ENCODE data around the gene KBTBD2.
A peak's percentile ranks its signal among the peaks of the same experiment; 100 is the strongest.
"Not testable (repeated sequence)": the region's sequence is repeated elsewhere in the genome, so short reads cannot be mapped to it uniquely, and the experiment has no call there.

KBTBD2 gene

DNA sequence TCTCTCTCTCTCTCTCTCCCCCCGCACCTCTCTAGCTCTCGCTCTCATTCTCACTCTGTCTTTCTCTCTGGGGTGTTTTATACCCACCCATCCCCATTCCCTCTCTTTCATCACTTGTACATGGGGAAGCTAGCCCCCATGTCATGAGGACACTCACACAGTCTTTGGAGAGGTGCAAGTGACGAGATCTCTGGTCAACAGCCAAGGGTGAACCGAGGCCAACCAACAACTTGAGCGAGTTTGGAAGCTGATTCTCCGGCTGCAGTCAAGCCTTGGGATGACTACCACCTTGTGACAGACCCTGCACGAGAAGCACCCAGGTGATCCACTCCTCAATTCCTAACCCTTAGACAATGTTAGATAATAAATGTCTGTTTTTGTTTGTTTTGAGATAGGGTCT, 10.1 kb upstream of the KBTBD2 start:
- H3K36me3 ChIP-seq (replicated peaks in 1 of 2; ENCODE audit: control insufficient read depth in 2 of 2, insufficient read depth in 2 of 2, low read length in 2 of 2) = no peaks in the 10 kb centered on the region

DNA sequence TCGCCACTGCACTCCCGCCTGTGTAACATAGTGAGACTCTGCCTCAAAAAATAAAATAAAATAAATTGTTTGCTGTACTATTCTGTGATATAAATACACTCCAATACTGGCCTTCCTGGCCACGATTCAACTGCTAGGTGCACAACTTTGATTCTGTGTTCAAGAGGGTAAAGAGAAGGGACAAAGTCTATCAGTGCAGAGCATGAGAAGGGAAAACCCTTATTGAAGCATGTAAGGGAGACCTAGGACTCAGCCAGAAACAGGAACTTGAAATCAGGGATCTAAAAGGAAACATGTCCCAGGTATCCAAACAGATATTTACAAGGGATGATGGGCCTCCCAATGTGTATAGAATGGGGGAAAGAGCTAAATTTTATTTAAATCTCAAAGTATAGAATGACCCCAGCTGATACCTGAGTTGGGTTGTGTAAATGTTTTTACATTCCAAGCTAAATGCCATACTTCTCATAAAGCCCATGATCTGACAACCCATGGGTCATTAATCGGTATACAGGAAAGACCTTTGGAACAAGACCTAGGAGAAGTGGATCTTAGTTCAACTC, 9.0 kb upstream of the KBTBD2 start:
- H4K8ac ChIP-seq (ENCODE audit: low read depth, low read length) = no peak overlapping the region
- no peak overlapping the region for H2BK120ac ChIP-seq (ENCODE audit: low read depth, low read length)
- H3K36me3 ChIP-seq (replicated peaks in 1 of 2; ENCODE audit: control insufficient read depth in 2 of 2, insufficient read depth in 2 of 2, low read length in 2 of 2) = no peaks in the 10 kb centered on the region
- H4K91ac ChIP-seq (ENCODE audit: low read depth, low read length, poor library complexity) = no peak overlapping the region
- H3K18ac ChIP-seq (ENCODE audit: low read length) = no peak overlapping the region
- no peak overlapping the region for H2BK5ac ChIP-seq (ENCODE audit: low read length)
- H3K4me3 ChIP-seq (ENCODE audit: low read length in 2 of 2) = no peak overlapping the region
- H3K27me3 ChIP-seq (ENCODE audit: control insufficient read depth in 3 of 3, insufficient read depth in 3 of 3, low read depth in 1 of 3, low read length in 3 of 3) = no peaks in the 10 kb centered on the region
- H2BK12ac ChIP-seq (ENCODE audit: low read length) = no peak overlapping the region
- H3K79me1 ChIP-seq (ENCODE audit: low read depth, low read length) = no peaks in the 10 kb centered on the region
- no peak overlapping the region for H3K27ac ChIP-seq (replicated peaks; ENCODE audit: low read length)
- H2AK5ac ChIP-seq (ENCODE audit: low read depth, low read length) = no peak overlapping the region
- no CpG with 5 or more reads among the region's 4 CpGs for WGBS, 2 donors (ENCODE audit: extremely low coverage in 2 of 2, insufficient read length in 2 of 2, insufficient replicate concordance in 1 of 2)
- peaks cover 0 to 4% of the 10 kb centered on the region in 2 donors for H3K4me1 ChIP-seq (ENCODE audit: control insufficient read depth in 2 of 2, insufficient read depth in 1 of 2, low read depth in 1 of 2, low read length in 2 of 2)
- no peak overlapping the region for H3K9ac ChIP-seq (ENCODE audit: low read depth, low read length, poor library complexity)
- H2AFZ ChIP-seq (ENCODE audit: low read length) = no peak overlapping the region
- H3K14ac ChIP-seq (ENCODE audit: low read length) = no peak overlapping the region
- H3K9me3 ChIP-seq (replicated peaks in 1 of 2; ENCODE audit: control insufficient read depth in 2 of 2, insufficient read depth in 1 of 2, low read depth in 1 of 2, low read length in 2 of 2) = no peaks in the 10 kb centered on the region
- no peak overlapping the region for H3K4me2 ChIP-seq (ENCODE audit: insufficient read depth, low read length, poor library complexity, severe bottlenecking)
- no peak for DNase-seq (ENCODE audit: low spot score)
- no peak overlapping the region for H3K23ac ChIP-seq (ENCODE audit: low read depth, low read length, poor library complexity)
- no peak overlapping the region for H2BK15ac ChIP-seq (ENCODE audit: low read length)
- no peak overlapping the region for H3K4ac ChIP-seq (ENCODE audit: low read length)

More for the DNA sequence above, 10.1 kb upstream of the KBTBD2 start:
- no peak overlapping the region for H4K91ac ChIP-seq (ENCODE audit: low read depth, low read length, poor library complexity)
- no peak overlapping the region for H2BK12ac ChIP-seq (ENCODE audit: low read length)
- no peak overlapping the region for H2BK5ac ChIP-seq (ENCODE audit: low read length)
- no peaks in the 10 kb centered on the region for H3K79me1 ChIP-seq (ENCODE audit: low read depth, low read length)
- H3K9ac ChIP-seq (ENCODE audit: low read depth, low read length, poor library complexity) = no peak overlapping the region
- H2BK120ac ChIP-seq (ENCODE audit: low read depth, low read length) = no peak overlapping the region
- DNase-seq (ENCODE audit: low spot score) = no peak
- no peak overlapping the region for H3K4ac ChIP-seq (ENCODE audit: low read length)
- H2AK5ac ChIP-seq (ENCODE audit: low read depth, low read length) = no peak overlapping the region
- no peaks in the 10 kb centered on the region for H3K27me3 ChIP-seq (ENCODE audit: control insufficient read depth in 3 of 3, insufficient read depth in 3 of 3, low read depth in 1 of 3, low read length in 3 of 3)
- H3K4me3 ChIP-seq (ENCODE audit: low read length in 2 of 2) = no peak overlapping the region
- no peak overlapping the region for H4K8ac ChIP-seq (ENCODE audit: low read depth, low read length)
- no peak overlapping the region for H3K4me2 ChIP-seq (ENCODE audit: insufficient read depth, low read length, poor library complexity, severe bottlenecking)
- no CpG with 5 or more reads among the region's 7 CpGs for WGBS, 2 donors (ENCODE audit: extremely low coverage in 2 of 2, insufficient read length in 2 of 2, insufficient replicate concordance in 1 of 2)
- H3K4me1 ChIP-seq (ENCODE audit: control insufficient read depth in 2 of 2, insufficient read depth in 1 of 2, low read depth in 1 of 2, low read length in 2 of 2) = peaks cover 0 to 2% of the 10 kb centered on the region in 2 donors
- no peak overlapping the region for H2BK15ac ChIP-seq (ENCODE audit: low read length)
- H3K9me3 ChIP-seq (replicated peaks in 1 of 2; ENCODE audit: control insufficient read depth in 2 of 2, insufficient read depth in 1 of 2, low read depth in 1 of 2, low read length in 2 of 2) = no peaks in the 10 kb centered on the region
- no peak overlapping the region for H3K23ac ChIP-seq (ENCODE audit: low read depth, low read length, poor library complexity)
- H3K27ac ChIP-seq (replicated peaks; ENCODE audit: low read length) = no peak overlapping the region
- no peak overlapping the region for H3K18ac ChIP-seq (ENCODE audit: low read length)
- no peak overlapping the region for H2AFZ ChIP-seq (ENCODE audit: low read length)
- no peak overlapping the region for H3K14ac ChIP-seq (ENCODE audit: low read length)

DNA sequence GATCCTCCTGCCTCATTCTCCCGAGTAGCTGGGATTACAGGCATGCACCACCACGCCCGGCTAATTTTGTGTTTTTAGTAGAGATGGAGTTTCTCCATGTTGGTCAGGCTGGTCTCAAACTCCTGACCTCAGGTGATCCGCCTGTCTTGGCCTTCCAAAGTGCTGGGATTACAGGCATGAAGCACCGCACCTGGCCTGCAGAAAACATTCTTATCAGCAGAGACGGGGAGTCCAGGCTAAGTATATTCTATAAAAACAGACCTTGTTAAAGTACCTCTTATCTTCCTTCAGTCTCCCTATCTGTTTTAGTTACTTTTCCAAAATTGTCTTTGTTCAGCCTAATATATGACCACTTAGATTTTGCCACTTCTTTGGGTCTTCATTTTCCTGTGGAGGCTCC, 5.8 kb upstream of the KBTBD2 start:
- not testable (repeated sequence) for H2BK120ac ChIP-seq (ENCODE audit: low read depth, low read length); H3K27me3 ChIP-seq (ENCODE audit: control insufficient read depth in 3 of 3, insufficient read depth in 3 of 3, low read depth in 1 of 3, low read length in 3 of 3); H3K4ac ChIP-seq (ENCODE audit: low read length); H3K18ac ChIP-seq (ENCODE audit: low read length); H2BK12ac ChIP-seq (ENCODE audit: low read length); H4K91ac ChIP-seq (ENCODE audit: low read depth, low read length, poor library complexity); H3K9me3 ChIP-seq (replicated peaks in 1 of 2; ENCODE audit: control insufficient read depth in 2 of 2, insufficient read depth in 1 of 2, low read depth in 1 of 2, low read length in 2 of 2); DNase-seq (ENCODE audit: low spot score); H2BK5ac ChIP-seq (ENCODE audit: low read length); H2AK5ac ChIP-seq (ENCODE audit: low read depth, low read length); H3K36me3 ChIP-seq (replicated peaks in 1 of 2; ENCODE audit: control insufficient read depth in 2 of 2, insufficient read depth in 2 of 2, low read length in 2 of 2); H3K4me3 ChIP-seq (ENCODE audit: low read length in 2 of 2); H2BK15ac ChIP-seq (ENCODE audit: low read length); H3K79me1 ChIP-seq (ENCODE audit: low read depth, low read length); H3K4me2 ChIP-seq (ENCODE audit: insufficient read depth, low read length, poor library complexity, severe bottlenecking); H3K14ac ChIP-seq (ENCODE audit: low read length); H2AFZ ChIP-seq (ENCODE audit: low read length); H3K9ac ChIP-seq (ENCODE audit: low read depth, low read length, poor library complexity); H3K23ac ChIP-seq (ENCODE audit: low read depth, low read length, poor library complexity); H3K27ac ChIP-seq (replicated peaks; ENCODE audit: low read length); H4K8ac ChIP-seq (ENCODE audit: low read depth, low read length)
- peaks cover 0 to 13% of the 10 kb centered on the region in 2 donors for H3K4me1 ChIP-seq (ENCODE audit: control insufficient read depth in 2 of 2, insufficient read depth in 1 of 2, low read depth in 1 of 2, low read length in 2 of 2)
- WGBS, 2 donors (ENCODE audit: extremely low coverage in 2 of 2, insufficient read length in 2 of 2, insufficient replicate concordance in 1 of 2) = no CpG with 5 or more reads among the region's 6 CpGs

GRCh38 chr7:32896564-32897347, 5.2 kb upstream of the KBTBD2 start:
- Histone ChIP-seq H2AK5ac (ENCODE audit: low read depth, low read length) (no peak overlapping the region), H4K91ac (ENCODE audit: low read depth, low read length, poor library complexity) (no peak overlapping the region), H2AFZ (ENCODE audit: low read length) (peak overlapping the region; percentile 54), H2BK120ac (ENCODE audit: low read depth, low read length) (no peak overlapping the region), H3K27ac (replicated peaks; ENCODE audit: low read length) (no peak overlapping the region), H3K79me1 (ENCODE audit: low read depth, low read length) (no peaks in the 10 kb centered on the region), H3K23ac (ENCODE audit: low read depth, low read length, poor library complexity) (no peak overlapping the region), H3K4me2 (ENCODE audit: insufficient read depth, low read length, poor library complexity, severe bottlenecking) (no peak overlapping the region), H3K4me3 (ENCODE audit: low read length in 2 of 2) (no peak overlapping the region), H3K4me1 (ENCODE audit: control insufficient read depth in 2 of 2, insufficient read depth in 1 of 2, low read depth in 1 of 2, low read length in 2 of 2) (peaks cover 0 to 13% of the 10 kb centered on the region in 2 donors), H3K27me3 (ENCODE audit: control insufficient read depth in 3 of 3, insufficient read depth in 3 of 3, low read depth in 1 of 3, low read length in 3 of 3) (no peaks in the 10 kb centered on the region), H3K36me3 (replicated peaks in 1 of 2; ENCODE audit: control insufficient read depth in 2 of 2, insufficient read depth in 2 of 2, low read length in 2 of 2) (no peaks in the 10 kb centered on the region), H3K14ac (ENCODE audit: low read length) (no peak overlapping the region), H3K9me3 (replicated peaks in 1 of 2; ENCODE audit: control insufficient read depth in 2 of 2, insufficient read depth in 1 of 2, low read depth in 1 of 2, low read length in 2 of 2) (no peaks in the 10 kb centered on the region), H2BK15ac (ENCODE audit: low read length) (no peak overlapping the region), H2BK5ac (ENCODE audit: low read length) (no peak overlapping the region), H3K18ac (ENCODE audit: low read length) (no peak overlapping the region), H3K9ac (ENCODE audit: low read depth, low read length, poor library complexity) (no peak overlapping the region), H4K8ac (ENCODE audit: low read depth, low read length) (no peak overlapping the region), H2BK12ac (ENCODE audit: low read length) (no peak overlapping the region), H3K4ac (ENCODE audit: low read length) (no peak overlapping the region)
- DNase-seq (ENCODE audit: low spot score) = no peak
- no CpG with 5 or more reads among the region's 6 CpGs for WGBS, 2 donors (ENCODE audit: extremely low coverage in 2 of 2, insufficient read length in 2 of 2, insufficient replicate concordance in 1 of 2)
